Measurements from ENCODE around the gene UNC119.

The UNC119 gene

DNA sequence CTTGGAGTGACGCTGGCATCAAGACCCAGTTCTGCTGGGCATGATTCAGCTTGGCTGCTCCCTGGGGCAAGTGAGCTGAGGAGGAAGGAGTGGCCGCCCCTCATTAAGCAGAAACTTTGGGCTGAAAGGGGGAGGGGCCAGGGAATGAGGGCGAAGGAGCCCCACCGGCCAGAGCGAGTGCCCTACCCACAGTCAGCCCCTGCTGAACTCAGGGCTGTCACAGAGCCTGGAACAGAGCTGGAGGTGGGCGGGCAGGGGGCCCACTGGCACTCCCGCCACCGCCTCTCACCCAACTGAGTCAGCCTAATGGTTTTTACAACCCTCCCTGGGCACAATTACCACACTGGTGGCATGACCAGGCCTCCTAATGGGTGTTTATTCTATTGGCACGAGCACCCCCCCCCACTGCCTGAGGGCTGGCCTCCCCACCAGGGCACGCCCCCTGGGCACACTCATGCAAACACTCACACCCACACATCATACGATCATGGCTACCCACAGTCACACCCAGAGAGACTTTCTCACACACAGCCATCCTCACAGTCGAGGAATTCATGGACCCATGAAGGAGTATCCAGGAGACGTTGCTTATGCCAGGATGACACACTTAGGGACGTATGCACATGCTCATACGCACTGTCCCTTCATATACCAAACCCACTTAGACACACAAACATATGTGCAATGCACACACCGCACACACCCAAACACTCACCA is 19.2 kb downstream of the UNC119 start:
- no peak overlapping the region for H3K27ac ChIP-seq
- no peak overlapping the region for H3K9ac ChIP-seq (ENCODE audit: insufficient read length)
- no peaks in the 10 kb centered on the region for H3K36me3 ChIP-seq (ENCODE audit: insufficient read depth, low read length)
- TF ChIP-seq POLR2AphosphoS5 (IDR thresholded peaks at IDR 0.05; ENCODE audit: borderline replicate concordance, low read depth, low read length) = no peak
- TF ChIP-seq FOXP2 (optimal IDR thresholded peaks at IDR 0.05; ENCODE audit: control extremely low read depth, extremely low read length, insufficient read depth) = no peak
- no peak for TF ChIP-seq EZH2 (IDR thresholded peaks at IDR 0.05)
- H3K4me3 ChIP-seq = no peak overlapping the region
- no peak for DNase-seq (ENCODE audit: low read depth, low spot score)
- no peaks in the 10 kb centered on the region for H3K9me3 ChIP-seq (ENCODE audit: low read depth, low read length)

DNA sequence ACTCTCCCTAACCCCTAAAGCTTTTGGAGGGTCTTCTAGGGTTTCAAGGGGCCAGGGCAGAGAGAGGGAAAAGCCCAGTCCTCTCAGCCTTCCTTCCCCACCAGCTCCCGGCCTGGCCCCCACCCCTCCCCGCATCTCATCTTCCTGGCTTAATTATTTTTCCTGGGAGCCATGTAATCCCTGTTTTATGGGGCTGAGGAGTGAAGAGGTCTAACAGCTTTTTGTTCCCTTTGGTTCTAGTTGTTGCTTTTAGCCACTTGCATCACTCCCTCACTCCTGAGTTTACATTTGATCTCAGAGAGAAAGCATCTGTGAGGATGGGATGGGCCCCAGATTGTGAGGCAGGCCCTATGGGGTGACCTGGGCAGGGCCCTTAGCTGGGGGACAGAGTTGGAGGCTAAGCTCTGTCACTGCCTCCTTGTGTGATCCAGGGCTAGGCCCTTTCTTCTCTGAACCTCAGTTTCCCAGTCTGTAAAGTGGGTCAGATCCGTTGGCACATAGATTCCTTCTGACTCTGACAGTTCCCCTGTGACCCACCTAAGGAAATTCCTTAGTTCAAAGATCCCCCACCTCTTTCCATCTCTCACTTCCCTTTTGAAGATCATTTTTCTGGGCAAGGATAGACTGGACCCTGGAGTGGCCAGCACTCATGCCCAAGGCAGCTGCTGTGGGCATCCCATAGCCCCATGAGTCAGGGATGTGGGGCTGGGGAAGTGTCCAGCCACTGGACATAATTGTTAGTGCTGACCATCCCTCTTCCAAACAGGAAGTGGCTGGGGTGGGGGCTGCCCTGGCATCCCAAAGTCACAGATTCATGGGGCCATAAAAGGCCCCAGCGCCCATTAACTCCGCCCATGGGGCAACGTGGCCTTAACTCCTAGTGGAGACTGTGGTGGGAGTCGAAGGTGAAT is 20.1 kb downstream of the UNC119 start:
- H3K27ac ChIP-seq = no peak overlapping the region
- no peak overlapping the region for H3K9ac ChIP-seq (ENCODE audit: insufficient read length)
- DNase-seq (ENCODE audit: low read depth, low spot score) = no peak
- TF ChIP-seq POLR2AphosphoS5 (IDR thresholded peaks at IDR 0.05; ENCODE audit: borderline replicate concordance, low read depth, low read length) (no peak), FOXP2 (optimal IDR thresholded peaks at IDR 0.05; ENCODE audit: control extremely low read depth, extremely low read length, insufficient read depth) (no peak), EZH2 (IDR thresholded peaks at IDR 0.05) (no peak)
- no peak overlapping the region for H3K4me3 ChIP-seq
- H3K36me3 ChIP-seq (ENCODE audit: insufficient read depth, low read length) = no peaks in the 10 kb centered on the region
- H3K9me3 ChIP-seq (ENCODE audit: low read depth, low read length) = no peaks in the 10 kb centered on the region

DNA sequence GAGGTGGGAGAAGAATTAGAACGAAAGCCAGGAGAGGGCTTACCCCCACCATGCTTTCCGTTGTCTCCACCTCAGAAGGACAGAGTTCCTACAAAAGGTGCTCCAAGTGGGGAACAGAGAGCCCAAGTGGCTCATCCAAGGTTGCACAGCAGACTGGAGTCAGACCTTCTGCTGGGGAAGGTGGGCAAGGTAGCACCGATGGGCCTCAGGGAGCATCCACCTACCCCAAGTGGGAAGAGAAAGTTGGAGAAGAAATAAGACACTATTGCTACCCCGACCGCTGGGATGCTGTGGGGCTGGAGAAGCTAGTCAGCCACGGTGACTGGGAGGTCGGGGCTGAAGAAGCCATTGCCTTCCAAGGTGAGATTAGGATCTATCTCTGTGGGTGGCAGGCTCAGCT is 21.5 kb downstream of the UNC119 start:
- H3K9ac ChIP-seq (ENCODE audit: insufficient read length) = no peak overlapping the region
- no peaks in the 10 kb centered on the region for H3K9me3 ChIP-seq (ENCODE audit: low read depth, low read length)
- DNase-seq (ENCODE audit: low read depth, low spot score) = no peak
- TF ChIP-seq FOXP2 (optimal IDR thresholded peaks at IDR 0.05; ENCODE audit: control extremely low read depth, extremely low read length, insufficient read depth) (no peak), EZH2 (IDR thresholded peaks at IDR 0.05) (no peak), POLR2AphosphoS5 (IDR thresholded peaks at IDR 0.05; ENCODE audit: borderline replicate concordance, low read depth, low read length) (no peak)
- no peaks in the 10 kb centered on the region for H3K36me3 ChIP-seq (ENCODE audit: insufficient read depth, low read length)
- no peak overlapping the region for H3K27ac ChIP-seq
- no peak overlapping the region for H3K4me3 ChIP-seq

DNA sequence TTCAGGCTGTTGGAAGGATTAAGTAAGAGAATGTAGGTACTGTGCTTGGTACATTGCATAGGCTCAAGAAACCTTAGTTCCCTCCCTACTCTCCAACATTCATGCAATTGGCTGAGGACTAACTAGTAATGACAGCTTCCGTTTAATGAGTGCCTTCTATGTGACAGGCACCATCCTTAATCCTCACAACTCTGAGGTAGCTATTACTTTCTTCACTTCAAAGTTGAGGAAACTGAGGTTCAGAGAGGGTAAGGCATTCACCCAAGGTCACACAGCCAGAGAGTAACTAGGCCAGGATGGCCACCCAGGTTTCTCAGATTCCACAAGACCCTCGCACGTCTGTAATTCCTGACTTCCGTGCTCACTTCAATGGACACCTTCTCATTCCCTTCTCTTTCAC is 22.2 kb downstream of the UNC119 start:
- DNase-seq (ENCODE audit: low read depth, low spot score) = no peak
- no peaks in the 10 kb centered on the region for H3K36me3 ChIP-seq (ENCODE audit: insufficient read depth, low read length)
- H3K27ac ChIP-seq = no peak overlapping the region
- TF ChIP-seq POLR2AphosphoS5 (IDR thresholded peaks at IDR 0.05; ENCODE audit: borderline replicate concordance, low read depth, low read length) = no peak
- TF ChIP-seq FOXP2 (optimal IDR thresholded peaks at IDR 0.05; ENCODE audit: control extremely low read depth, extremely low read length, insufficient read depth) = no peak
- TF ChIP-seq EZH2 (IDR thresholded peaks at IDR 0.05) = no peak
- H3K4me3 ChIP-seq = no peak overlapping the region
- H3K9ac ChIP-seq (ENCODE audit: insufficient read length) = no peak overlapping the region
- no peaks in the 10 kb centered on the region for H3K9me3 ChIP-seq (ENCODE audit: low read depth, low read length)

DNA sequence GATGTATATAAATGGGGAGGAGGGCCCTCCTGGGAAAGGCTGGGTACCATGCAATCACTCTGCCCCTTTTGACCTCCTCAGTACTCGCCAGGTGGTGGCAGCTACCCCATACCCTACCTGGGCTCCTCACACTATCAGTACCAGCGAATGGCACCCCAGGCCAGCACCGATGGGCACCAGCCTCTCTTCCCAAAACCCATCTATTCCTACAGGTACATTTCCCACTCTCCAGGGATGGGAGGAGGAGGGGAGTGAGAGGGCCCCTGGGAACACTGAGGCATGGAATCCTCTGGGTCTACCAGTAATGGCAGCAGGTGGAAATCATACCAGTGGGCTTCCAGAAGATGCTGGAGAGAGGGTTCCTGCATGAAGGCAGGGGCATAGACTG is 23.4 kb downstream of the UNC119 start:
- no peaks in the 10 kb centered on the region for H3K36me3 ChIP-seq (ENCODE audit: insufficient read depth, low read length)
- no peak overlapping the region for H3K4me3 ChIP-seq
- DNase-seq (ENCODE audit: low read depth, low spot score) = no peak
- TF ChIP-seq POLR2AphosphoS5 (IDR thresholded peaks at IDR 0.05; ENCODE audit: borderline replicate concordance, low read depth, low read length) = no peak
- TF ChIP-seq EZH2 (IDR thresholded peaks at IDR 0.05) = no peak
- no peak for TF ChIP-seq FOXP2 (optimal IDR thresholded peaks at IDR 0.05; ENCODE audit: control extremely low read depth, extremely low read length, insufficient read depth)
- H3K27ac ChIP-seq = no peak overlapping the region
- H3K9me3 ChIP-seq (ENCODE audit: low read depth, low read length) = no peaks in the 10 kb centered on the region
- H3K9ac ChIP-seq (ENCODE audit: insufficient read length) = no peak overlapping the region

DNA sequence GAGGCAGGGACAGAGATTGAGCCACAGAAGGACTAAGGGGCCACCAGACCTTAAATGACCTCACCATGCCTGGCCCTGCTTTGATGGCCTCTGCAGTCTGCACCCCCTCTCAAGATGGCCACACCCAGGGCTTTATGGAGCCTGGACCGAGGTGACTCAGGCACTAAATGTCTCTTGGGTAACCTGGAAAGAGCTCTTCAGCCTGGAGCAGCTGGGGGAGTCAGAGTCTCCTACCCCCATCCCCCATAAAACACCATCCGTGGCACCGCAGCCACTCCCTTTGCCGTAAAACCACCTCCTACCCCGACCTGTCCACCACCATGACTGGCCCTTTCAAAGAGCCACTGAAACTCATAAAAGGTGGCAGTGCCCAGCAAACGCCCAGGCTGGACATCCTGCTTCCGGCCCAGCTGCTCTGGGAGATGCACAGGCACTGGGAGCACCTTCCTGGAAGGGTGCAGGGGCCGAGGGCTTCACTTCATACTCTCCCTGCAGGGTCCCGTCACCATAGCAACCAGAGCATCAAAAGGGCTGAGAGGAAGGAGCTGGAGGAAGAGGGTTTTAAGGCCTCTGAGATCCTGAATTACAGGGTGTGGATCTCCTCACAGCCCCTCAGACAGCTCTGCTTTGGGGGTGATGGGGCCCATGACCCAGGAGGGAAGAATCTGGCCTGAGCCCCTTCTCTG is 24.0 kb downstream of the UNC119 start:
- TF ChIP-seq POLR2AphosphoS5 (IDR thresholded peaks at IDR 0.05; ENCODE audit: borderline replicate concordance, low read depth, low read length) = no peak
- TF ChIP-seq EZH2 (IDR thresholded peaks at IDR 0.05) = no peak
- TF ChIP-seq FOXP2 (optimal IDR thresholded peaks at IDR 0.05; ENCODE audit: control extremely low read depth, extremely low read length, insufficient read depth) = no peak
- Histone ChIP-seq H3K27ac (no peak overlapping the region), H3K9ac (ENCODE audit: insufficient read length) (no peak overlapping the region), H3K4me3 (no peak overlapping the region), H3K36me3 (ENCODE audit: insufficient read depth, low read length) (no peaks in the 10 kb centered on the region), H3K9me3 (ENCODE audit: low read depth, low read length) (no peaks in the 10 kb centered on the region)
- no peak for DNase-seq (ENCODE audit: low read depth, low spot score)

DNA sequence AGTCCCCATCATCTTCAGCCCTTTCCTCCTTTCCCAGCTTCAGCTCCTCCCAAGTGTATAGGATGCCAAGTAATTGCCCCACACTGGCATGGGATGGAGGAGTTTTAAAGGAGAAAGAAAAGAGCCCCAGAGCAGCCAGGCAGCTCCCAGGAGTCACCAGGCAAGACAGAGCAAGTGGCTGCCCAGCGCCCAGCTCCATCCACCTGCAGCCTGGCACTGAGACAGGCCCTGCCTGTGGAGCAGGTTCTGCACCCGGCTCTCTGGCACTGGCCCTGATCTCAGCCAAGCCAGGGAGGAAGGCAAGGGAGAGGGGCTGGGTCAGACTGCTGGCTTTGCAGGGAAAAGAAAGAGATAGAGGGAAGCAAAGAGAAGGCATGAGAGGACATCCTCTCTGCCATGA is 24.6 kb downstream of the UNC119 start:
- no peaks in the 10 kb centered on the region for H3K36me3 ChIP-seq (ENCODE audit: insufficient read depth, low read length)
- H3K27ac ChIP-seq = no peak overlapping the region
- H3K9ac ChIP-seq (ENCODE audit: insufficient read length) = no peak overlapping the region
- no peak overlapping the region for H3K4me3 ChIP-seq
- no peak for DNase-seq (ENCODE audit: low read depth, low spot score)
- TF ChIP-seq EZH2 (IDR thresholded peaks at IDR 0.05) (no peak), FOXP2 (optimal IDR thresholded peaks at IDR 0.05; ENCODE audit: control extremely low read depth, extremely low read length, insufficient read depth) (no peak), POLR2AphosphoS5 (IDR thresholded peaks at IDR 0.05; ENCODE audit: borderline replicate concordance, low read depth, low read length) (no peak)
- no peaks in the 10 kb centered on the region for H3K9me3 ChIP-seq (ENCODE audit: low read depth, low read length)

DNA sequence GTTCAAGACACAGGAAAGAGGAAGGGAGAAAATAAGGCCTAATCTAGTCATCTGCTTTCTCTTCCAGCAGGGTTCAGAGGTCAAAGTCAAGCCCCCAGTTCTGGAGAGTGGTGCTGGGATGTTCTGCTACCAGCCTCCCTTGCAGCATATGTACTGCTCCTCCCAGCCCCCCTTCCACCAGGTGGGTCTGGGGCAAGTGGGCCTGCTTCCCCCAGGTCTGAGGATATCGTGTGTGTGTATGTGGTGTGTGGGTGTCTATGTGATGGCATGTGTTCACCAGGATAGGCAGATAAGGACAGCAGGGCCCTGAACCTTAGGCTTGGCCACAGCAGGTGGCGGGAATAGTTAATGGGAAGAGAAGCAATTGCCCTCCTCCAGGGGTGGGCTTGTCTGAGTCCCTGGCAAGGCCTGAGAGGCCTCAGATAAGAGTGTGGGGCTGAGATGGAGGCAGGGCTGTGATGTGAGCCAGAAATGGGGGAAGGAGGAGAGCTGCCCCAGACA is 25.2 kb downstream of the UNC119 start:
- Histone ChIP-seq H3K4me3 (no peak overlapping the region), H3K27ac (no peak overlapping the region)

More for the DNA sequence above, 25.2 kb downstream of the UNC119 start:
- Histone ChIP-seq H3K36me3 (ENCODE audit: insufficient read depth, low read length) (no peaks in the 10 kb centered on the region), H3K9ac (ENCODE audit: insufficient read length) (no peak overlapping the region), H3K9me3 (ENCODE audit: low read depth, low read length) (no peaks in the 10 kb centered on the region)
- DNase-seq (ENCODE audit: low read depth, low spot score) = no peak
- TF ChIP-seq POLR2AphosphoS5 (IDR thresholded peaks at IDR 0.05; ENCODE audit: borderline replicate concordance, low read depth, low read length) (no peak), EZH2 (IDR thresholded peaks at IDR 0.05) (no peak), FOXP2 (optimal IDR thresholded peaks at IDR 0.05; ENCODE audit: control extremely low read depth, extremely low read length, insufficient read depth) (no peak)

Data from SK-N-MC (cell line).